ENCODE measurements around the gene CLIC3.
A peak's percentile ranks its signal among the peaks of the same experiment; 100 is the strongest.
"Not testable (repeated sequence)": the region's sequence is repeated elsewhere in the genome, so short reads cannot be mapped to it uniquely, and the experiment has no call there.

Gene CLIC3

GRCh38 chr9:137016436-137016835 is 20.1 kb upstream of the CLIC3 start:
- no peak for DNase-seq

- DNase-seq, result no peak
These were observed 19.6 kb upstream of the CLIC3 start for GRCh38 chr9:137015976-137016375.

GRCh38 chr9:137015540-137015930 is 19.2 kb upstream of the CLIC3 start:
- no peak for DNase-seq

GRCh38 chr9:137014776-137015539 is 18.6 kb upstream of the CLIC3 start:
- DNase-seq, result no peak

- no peak for DNase-seq
These were observed 17.8 kb upstream of the CLIC3 start for GRCh38 chr9:137014166-137014565.

GRCh38 chr9:137013571-137013940 is 17.2 kb upstream of the CLIC3 start:
- DNase-seq, result no peak

GRCh38 chr9:137012694-137013570 is 16.6 kb upstream of the CLIC3 start:
- no peak for DNase-seq

- DNase-seq, result no peak
These were observed 15.7 kb upstream of the CLIC3 start for GRCh38 chr9:137011907-137012675.

- DNase-seq, result no peak
These were observed 14.8 kb upstream of the CLIC3 start for GRCh38 chr9:137011156-137011555.

- no peak for DNase-seq
These were observed 13.8 kb upstream of the CLIC3 start for GRCh38 chr9:137009938-137010732.

- DNase-seq, result no peak
These were observed 12.8 kb upstream of the CLIC3 start for GRCh38 chr9:137009217-137009616.

GRCh38 chr9:137008312-137008711 is 11.9 kb upstream of the CLIC3 start:
- no peak for DNase-seq

GRCh38 chr9:137007816-137008270 is 11.5 kb upstream of the CLIC3 start:
- DNase-seq, result no peak

- DNase-seq, result peak in 1 of 2 experiments; percentile 43
These were observed 10.9 kb upstream of the CLIC3 start for GRCh38 chr9:137007108-137007815.

GRCh38 chr9:137006116-137007003 is 10.0 kb upstream of the CLIC3 start:
- DNase-seq, result no peak

- not testable (repeated sequence) for DNase-seq
These were observed 7.9 kb upstream of the CLIC3 start for GRCh38 chr9:137004285-137004684.

GRCh38 chr9:137002646-137003041 is 6.3 kb upstream of the CLIC3 start:
- DNase-seq, result no peak

GRCh38 chr9:137001857-137002645 is 5.7 kb upstream of the CLIC3 start:
- no peak for DNase-seq

- no peak for DNase-seq
These were observed 4.0 kb upstream of the CLIC3 start for GRCh38 chr9:137000177-137000930.

Data from NCI-H446 (cell line).